NOMO-1 (cell line): ENCODE measurements around the gene SPAG6.

Experiments used
- DNase-seq, 2 experiments: peaks; one replicate each; lab custom pipeline; 2025; ENCODE audit not compliant: unreplicated experiment in 2 of 2; lab: John Stamatoyannopoulos, UW

Gene SPAG6

DNA sequence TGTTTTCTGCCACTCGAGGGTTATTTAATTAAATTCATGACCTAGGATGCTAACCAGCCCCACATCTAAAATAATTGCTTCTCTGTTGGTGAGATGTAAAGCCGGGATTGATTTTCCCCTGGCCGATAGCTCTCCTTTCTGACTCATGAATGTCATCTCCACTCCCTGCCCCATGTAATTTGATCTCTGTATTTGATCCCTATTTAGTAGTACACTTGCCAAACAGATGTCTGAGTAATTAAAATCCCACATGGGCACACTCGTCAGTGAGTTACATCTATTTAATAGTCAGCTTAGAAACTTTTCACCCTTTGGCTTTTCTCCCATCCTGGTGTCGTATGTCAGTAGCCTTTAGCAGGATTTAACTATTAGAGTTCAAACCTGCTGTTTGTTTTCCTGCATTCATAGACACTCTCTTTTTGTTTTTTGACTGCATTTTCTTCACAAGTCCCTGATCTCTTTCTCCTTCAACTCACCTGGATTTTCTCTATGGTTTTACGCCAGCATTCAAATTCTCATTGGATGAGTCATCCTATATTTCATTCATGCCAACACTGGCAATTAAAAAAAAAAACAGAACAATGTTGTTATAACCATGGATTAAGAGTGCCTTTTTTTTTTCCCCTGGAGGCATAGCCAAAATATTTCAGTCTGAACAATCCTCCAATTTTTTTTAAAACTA lies 82.7 kb downstream of the SPAG6 start:
- DNase-seq = no peak

DNA sequence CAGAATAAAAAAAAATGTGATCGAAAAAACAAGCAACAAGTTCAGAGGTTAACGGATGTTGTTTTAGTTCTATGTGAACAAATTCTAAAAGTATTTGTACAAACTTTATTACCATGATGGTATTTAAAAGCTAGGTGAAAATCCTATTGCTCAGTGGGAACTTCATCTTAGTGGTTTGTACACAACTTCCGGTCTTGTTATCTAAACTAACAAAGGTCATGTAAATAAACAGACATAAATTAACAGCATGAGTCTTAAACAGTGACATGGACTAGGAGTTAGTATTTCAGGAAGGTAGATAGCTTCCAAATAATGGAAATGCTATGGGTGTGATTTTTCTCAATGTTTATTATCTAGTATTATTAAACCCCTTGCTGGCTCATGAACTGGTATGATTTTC lies 83.8 kb downstream of the SPAG6 start:
- DNase-seq = no peak

DNA sequence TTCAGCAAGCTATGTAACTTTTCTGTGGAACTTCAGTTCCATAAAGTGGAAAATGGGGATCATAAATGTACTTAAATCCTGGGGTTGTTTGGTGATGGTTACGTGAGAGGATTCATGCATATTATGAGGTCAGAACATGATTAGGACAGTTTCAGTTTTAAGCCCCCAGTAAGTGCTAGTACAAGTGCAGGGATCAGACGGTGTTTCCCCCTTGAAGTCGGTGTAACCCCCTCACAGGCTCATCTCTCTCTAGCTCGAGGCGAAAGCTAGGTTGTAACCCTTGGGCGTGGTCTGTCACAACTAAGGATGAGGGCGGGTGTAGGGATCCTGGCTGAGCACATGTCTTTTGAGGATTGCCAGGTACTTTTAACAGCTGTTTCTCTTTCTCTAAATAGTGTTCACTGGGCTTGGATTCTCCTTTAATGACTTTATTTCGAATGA lies 84.7 kb downstream of the SPAG6 start:
- no peak for DNase-seq

DNA sequence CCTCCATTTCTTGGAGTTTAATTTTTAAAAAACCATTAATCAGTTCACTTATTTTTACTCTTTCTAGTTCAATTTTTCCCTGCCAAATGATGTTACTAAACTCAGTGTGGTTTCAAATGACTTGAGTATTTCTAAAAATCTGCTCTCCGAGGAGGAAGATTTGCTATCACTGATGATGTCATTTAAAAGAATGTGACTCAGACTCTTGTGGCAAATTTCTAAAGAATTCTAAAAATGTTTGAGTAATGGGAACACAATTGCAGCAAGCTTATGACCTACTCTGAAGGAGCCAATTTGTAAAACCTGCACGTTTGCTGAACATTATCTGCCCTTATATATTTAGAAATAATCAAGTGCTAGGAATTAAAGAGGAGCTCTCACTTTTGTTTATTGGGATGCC lies 88.6 kb downstream of the SPAG6 start:
- peak; percentile 70 to 85 for DNase-seq

DNA sequence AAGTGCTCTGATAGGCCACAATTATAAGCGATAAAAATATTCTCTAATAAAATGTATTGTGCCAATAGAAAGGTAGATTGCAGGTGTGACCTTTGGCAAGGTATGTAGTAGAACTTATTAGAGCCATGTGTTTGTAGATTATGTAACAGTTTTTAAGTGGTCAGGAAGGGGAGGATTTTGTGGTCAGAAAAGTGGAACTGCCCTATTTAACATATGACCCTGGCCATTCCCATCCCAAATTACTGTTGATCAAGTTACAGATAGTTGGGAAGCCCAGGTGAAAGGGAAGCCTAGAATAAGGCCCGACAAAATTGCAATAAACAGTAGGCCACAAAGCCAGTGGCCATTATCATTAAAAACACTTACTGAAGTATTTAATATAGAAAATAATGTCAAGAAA lies 89.2 kb downstream of the SPAG6 start:
- DNase-seq = peak in 1 of 2 experiments; percentile 10

DNA sequence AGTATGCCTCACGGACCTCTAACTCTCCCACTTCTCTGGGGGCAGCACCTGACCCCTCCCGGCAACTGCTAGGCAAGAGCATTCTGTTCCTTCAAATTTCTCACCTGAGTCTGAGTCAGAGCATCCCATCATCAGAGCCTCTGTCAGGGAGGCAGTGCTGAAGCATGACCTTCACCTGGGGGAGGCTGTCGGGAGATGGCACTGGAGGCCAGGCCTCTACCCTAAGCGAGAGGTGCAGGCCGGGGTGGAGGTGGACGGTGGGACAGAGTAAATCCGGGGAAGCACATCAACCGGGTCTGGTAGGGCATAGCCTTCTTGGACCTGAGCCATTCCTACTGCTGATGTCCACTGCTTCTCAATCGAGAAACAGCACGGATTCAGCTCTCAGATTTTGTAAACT lies 90.4 kb downstream of the SPAG6 start:
- DNase-seq = no peak

DNA sequence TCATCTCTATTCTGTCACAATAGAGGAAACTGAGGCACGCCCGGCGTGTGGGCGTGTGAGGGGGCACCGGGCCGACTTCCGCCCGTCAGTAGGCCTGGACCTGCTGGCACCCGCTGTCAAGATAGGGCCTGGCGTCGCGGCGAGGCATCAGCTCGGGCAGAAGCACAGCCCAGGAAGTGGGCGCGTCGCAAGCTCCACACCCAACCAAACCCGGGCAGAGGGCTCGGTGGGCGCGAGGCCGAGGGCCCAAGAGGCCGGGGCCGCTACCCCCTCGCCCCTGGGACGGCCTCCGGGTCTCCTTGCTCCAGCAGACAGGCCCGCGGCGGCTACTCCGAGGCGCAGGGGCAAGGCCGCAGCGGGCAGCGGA lies 91.2 kb downstream of the SPAG6 start:
- peak in 1 of 2 experiments; percentile 62 for DNase-seq

DNA sequence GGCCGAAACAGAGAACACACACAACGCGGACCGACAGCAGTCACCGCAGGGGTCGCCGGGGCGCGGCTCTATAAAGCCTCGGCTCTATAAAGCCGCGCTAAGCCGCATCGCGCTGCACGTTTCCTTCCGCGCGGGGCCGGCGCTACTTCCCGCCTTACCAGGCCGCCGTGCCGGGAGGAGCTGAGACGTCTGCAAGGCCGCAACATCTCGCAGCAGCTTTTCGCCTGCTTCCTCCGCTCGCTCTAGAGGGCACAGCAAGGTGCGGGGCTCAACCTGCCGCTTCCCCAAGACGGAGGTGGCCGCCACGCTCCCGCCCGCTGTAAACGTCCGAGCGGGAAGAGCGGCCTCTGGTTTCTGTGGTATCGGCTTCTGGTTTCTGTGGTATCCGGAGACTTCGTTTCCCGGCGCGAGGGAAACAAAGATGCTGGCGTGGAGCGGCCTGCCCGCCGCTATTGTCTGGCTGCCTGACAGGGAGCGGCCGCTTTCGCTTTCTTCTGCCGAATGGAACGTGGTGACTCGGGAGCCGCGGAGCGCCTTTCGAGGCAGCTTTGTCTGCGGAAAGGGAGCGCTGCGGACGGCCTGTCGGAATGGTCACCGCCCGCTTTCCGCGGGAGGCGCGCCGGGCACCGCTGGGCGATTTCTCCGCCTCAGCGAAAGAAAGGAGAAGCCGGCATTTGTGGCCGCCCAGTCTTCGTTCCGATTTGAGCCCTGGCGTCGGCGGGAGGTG lies 91.8 kb downstream of the SPAG6 start:
- DNase-seq = peak; percentile 81 to 83

DNA sequence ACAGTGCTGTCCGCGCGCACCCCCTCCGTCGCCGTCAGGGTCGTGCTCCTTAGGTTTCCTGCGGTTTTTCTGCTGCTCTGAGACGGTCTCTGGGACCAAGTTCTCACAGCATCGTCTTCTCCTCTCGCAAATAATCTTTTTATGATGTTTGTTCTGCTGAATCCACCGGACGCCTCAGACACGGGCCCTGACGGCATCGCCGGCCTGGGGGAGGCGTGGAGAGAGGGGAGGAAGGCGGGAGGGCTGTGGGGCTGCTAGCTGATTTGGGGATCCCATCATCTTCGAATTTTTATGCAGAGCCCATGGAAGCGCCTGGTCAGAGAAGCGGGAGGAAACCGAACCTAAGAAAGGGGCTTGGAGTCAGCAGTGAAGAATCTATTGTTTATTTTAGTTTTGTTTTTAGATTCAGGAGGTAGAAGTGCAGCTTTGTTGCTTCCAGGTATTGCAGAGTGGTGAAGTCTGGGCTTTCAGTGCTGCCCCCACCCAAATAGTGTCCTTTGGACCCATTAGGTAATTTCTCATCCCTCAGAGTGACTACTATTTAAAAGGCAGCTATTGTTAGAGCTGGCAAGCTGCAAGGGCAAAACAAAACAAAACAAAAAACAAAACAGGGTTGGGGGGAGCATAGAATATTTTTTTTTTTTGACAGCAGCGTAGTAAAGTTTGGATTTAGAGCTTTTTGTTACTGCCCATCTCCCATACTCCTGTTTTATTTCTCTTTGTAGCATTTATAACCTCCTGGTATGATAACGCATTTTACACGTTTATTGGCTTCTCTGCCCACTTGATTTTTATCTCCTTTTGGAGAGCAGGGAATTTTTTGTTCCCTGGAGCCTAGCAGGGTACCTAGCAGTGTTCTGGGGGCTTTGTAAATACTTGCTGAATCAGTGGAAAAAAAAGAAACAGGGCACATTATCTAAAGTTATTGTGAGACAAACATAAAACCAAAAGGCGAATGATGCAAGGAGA lies 92.6 kb downstream of the SPAG6 start:
- DNase-seq = peak in 1 of 2 experiments; percentile 48

DNA sequence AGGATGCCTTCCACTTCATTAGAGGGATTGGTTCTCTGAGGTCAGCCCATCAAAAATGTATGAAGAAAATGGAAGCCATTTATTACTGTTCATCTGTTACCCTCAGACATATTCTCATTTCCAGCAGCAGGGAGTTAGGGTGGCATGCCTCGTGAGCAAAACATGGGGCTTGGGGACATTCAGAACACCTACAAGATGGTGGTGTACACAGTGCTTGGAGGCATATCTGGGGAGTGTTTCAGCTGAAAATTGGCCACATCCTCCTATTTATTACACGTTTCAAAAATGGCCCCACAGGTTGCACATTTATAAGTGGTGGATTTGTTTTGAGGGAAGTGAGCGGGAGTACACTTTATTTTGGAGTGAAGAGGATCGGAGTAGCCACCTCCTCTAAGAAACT lies 93.4 kb downstream of the SPAG6 start:
- DNase-seq = no peak

DNA sequence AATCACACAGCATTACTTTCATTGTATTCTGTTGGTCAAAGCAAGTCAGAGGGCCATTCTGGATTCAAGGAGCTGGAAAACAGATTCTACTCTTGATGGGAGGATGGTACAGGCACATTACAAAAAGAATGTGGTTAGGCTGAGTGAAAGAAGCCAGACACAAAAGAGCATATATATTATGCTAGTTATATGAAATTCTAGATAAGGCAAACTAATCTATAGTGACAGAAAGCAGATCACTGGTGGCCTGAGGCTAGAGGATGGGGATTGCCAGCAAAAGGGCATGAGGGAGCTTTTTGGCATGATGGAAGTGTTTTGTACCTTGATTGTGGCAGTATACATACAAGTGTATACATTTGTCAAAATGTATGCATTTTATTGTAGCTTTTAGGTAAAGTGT lies 96.8 kb downstream of the SPAG6 start:
- no peak for DNase-seq

DNA sequence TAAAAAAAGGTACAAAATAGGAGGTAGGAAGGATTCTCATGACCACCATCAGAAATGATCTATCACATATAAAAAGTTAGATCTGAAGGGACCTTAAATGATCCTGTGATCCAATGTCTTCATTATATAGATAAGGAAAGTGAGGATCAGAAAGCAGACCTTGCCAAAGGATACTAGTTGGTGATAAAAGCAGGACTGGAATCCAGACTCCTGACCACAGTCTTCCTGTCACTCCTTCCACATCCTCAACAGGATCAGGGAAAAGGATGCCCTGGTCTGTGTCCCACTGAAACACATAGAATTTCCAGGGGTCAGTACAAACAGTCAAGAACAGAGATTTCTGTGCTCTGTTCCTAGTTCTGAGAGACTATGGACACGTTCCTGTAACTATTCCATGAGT lies 97.2 kb downstream of the SPAG6 start:
- no peak for DNase-seq

DNA sequence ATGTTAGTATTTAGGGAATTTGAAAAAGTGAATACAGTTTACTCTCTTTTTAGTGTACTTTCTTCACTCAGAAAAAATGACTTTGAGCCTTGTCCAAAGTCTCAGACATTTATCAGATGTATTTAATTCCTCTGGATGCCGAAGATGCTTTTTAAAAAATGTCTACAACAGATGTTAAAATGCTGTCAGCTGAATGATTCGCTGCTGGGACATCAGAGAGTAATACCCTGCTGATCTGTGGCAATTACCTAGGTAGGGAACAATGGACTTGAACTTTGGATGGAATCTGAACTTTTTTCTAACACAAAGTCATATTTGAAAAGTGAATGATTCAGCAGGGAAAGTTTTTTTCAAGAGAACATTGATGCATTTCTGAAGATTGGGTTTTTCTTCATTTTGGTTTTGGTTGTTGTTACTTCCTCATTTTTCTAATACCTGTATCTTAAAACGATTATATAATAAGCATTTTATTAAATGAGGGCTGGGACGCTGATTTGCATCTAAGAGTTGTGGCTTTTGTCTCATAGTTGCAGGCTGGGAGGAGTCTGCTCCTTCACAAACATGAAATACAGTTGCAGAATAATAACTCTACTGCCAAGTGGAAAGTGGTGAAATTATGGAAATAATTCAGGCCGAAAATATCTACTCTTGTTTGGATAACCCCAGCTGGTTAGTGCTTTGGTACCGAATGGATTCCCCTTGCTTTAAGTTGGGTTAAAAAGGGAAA lies 98.0 kb downstream of the SPAG6 start:
- DNase-seq = no peak

DNA sequence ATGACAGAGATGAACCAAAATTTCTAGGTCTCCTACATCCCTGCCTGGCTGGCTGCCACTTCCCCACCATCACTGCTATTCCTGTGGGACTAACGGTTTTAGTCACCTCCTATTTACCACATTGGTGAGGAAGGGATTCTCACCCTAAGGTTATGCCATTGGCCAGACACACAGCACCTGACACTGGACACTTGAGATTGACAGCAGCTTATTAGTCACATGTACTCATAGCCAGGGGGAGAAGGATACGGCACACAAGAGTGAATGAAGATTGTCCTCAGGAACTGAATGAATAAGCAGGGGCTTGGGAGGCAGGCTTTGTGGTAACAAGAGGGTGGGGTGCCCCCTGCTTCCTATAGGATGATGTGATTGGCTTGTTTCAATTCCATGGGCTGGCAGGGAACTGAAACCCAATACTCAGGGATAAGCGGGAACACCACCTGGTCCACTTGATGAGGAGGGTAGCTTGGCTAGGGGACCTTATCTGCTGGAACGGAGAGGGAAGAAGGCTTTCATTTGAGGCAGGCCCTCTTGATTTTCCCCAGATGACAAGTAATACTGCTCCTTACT lies 99.0 kb downstream of the SPAG6 start:
- no peak for DNase-seq

DNA sequence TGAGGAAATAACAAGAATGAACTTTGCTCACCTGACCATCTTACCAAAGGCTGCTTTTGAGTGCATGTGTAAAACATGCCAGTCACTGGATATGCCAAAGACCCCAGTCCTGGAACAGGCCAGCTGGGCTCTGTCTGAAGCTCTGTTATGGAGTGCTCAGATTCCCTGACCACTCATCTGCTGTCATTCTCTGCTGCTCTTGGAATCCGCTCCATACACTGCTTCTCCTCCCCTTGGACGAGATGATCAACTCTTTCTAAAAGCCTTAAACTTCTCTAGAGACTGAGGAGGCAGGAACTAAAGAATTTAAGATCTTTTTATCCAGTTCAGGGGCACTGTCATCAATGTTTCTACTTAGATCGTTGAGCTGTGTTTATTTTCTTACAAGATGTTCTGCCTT lies 100.2 kb downstream of the SPAG6 start:
- DNase-seq = no peak

DNA sequence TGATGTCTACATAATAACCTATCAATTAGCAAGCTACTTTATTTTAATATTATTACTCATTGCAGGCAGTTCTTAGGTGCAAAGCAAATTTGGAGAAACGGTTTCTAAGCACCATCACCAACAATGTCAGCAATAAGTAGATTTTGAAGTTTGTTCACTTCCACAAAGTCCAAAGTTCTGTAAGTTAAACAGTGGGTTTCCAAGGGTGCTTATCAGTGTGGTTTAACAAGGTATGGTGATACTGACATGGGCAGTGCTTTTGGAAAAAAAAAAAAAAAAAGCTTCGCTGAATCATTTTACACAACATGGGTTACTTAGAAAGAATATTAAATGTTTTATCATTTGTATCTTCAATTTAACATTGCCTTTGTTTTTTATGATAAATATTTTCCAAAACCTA lies 101.8 kb downstream of the SPAG6 start:
- DNase-seq = no peak

DNA sequence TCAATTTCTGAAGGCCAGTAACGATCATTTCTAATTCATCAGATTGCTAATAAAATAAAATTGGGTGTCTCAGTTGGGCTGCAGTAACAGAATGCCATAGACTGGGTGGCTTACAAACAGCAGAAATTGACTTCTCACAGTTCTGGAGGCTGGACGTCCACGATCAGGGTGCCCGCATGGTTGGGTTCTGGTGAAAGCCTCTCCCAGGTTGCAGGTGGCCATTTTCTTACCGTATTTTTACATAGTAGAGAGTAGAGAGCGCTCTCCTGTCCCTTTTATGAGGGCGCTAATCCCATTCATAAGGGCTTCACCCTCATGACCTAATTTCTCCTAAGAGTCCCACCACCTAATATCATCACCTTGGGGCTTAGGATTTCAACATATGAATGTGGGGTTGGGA lies 106.0 kb downstream of the SPAG6 start:
- no peak for DNase-seq

DNA sequence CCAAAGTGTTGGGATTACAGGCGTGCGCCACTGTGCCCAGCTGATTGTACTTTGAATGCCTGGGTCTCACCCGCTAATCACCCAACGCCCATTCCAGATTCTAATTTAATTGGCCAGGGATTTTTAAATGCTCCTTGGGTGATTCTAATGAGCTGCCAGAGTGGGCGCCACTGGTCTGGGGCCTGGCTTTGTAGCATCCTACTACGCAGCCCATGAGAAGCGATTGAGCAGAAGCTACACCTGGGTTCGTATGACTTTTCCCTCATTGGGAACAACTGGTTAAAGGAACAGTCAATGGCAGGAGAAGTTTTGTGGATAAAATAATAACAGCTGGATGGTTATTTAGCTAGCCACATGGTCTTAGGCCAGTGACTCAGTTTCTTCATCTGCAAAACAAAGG lies 108.0 kb downstream of the SPAG6 start:
- no peak for DNase-seq

DNA sequence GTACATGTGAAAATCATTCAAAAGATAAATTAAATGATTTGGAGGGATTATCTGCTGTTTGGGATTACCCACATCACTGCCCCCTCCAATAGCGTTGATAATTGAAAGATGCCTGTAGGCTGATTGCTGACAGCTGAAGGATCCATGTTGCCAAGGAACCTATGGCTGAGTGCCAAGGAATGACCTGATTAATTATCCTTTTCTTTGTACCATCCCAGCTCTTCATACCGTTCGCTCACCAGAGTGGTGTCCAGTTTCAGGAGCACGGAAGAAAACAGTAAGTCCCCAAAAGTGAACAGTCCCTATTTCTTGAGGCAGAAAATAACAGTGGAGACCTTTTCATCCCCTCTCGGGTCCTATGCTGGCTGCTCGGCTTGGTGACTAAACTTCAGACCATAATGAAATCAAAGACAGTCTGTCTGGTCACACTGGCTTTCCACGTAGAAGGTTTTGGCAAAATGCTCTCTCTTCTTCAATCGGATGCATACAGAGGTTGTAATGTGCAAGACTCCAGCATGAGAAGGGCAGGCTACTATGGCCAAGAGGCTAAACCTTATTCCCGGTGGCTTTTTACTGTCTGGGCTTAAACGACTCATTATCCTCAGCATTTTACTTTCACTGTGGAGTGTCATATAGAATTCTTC lies 108.8 kb downstream of the SPAG6 start:
- DNase-seq = no peak

DNA sequence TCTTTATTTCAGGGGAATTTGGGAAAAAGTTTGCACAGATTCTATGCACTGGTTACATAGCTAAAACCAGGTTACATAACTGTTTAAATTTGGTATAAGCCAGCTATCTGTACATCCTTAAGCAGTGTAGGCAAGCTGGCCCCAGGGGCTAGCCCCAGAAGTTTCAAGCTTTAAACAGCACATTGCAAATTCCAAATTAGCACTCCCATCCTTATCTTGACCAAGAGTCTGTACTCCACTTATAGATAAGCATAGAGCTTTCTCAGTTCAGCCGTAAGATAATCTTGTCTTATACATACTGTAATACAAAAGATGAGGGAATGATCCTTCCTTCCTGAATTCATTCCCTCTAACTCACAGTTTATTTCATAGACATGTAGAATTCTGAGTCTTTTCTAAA lies 109.3 kb downstream of the SPAG6 start:
- DNase-seq = no peak
